CD14-positive monocyte (primary cell): ENCODE data around the gene ERBB4. TPM values are rescaled to one million over a fixed set of nuclear protein-coding genes. Genes with fewer than 3 reads are reported as not detected.

Experiments
- DNase-seq, 3 donors: peaks; one replicate each; pipeline ENCODE4 v3.0.0-alpha.2; 2011 to 2022
- H2AFZ ChIP-seq: 2 replicates; pipeline ENCODE4 v1.6.0; 2012; ENCODE audit warnings: mild to moderate bottlenecking, low read depth, low read length, inconsistent platforms; ENCODE audit not compliant: insufficient read depth, poor library complexity, severe bottlenecking
- H3K27ac ChIP-seq, 2 donors: 1 replicate in 1 of 2; 2 replicates in 1 of 2; pipeline ENCODE4 v1.5.1; 2012 to 2013; ENCODE audit warnings: low read length in 2 of 2, control low read depth in 1 of 2, inconsistent platforms in 1 of 2, low read depth in 1 of 2, mild to moderate bottlenecking in 1 of 2
- H3K27me3 ChIP-seq, 2 donors: one replicate each; pipeline versions ENCODE4 v1.6.0 to v1.6.1; 2011 to 2013; ENCODE audit warnings: low read length in 2 of 2; ENCODE audit not compliant: control insufficient read depth in 2 of 2, insufficient read depth in 2 of 2
- H3K36me3 ChIP-seq, 2 donors: replicated peaks in 1 of 2; 1 replicate in 1 of 2; 2 replicates in 1 of 2; pipeline versions ENCODE4 v1.5.1 to v1.6.1; 2012 to 2013; ENCODE audit warnings: low read length in 2 of 2, control low read depth in 1 of 2, inconsistent platforms in 1 of 2, mild to moderate bottlenecking in 1 of 2; ENCODE audit not compliant: insufficient read depth in 2 of 2, control insufficient read depth in 1 of 2
- H3K4me1 ChIP-seq, 2 donors: 1 replicate in 1 of 2; 2 replicates in 1 of 2; pipeline versions ENCODE4 v1.5.1 to v1.6.1; 2012 to 2013; ENCODE audit warnings: low read length in 2 of 2, control low read depth in 1 of 2, inconsistent platforms in 1 of 2, mild to moderate bottlenecking in 1 of 2, moderate library complexity in 1 of 2; ENCODE audit not compliant: insufficient read depth in 2 of 2, control insufficient read depth in 1 of 2
- H3K4me2 ChIP-seq: replicated peaks from 2 replicates; pipeline ENCODE3; 2012; ENCODE audit warnings: low read length, moderate library complexity, mild to moderate bottlenecking; ENCODE audit not compliant: poor library complexity, severe bottlenecking; ENCODE audit errors: extremely low read depth
- H3K4me3 ChIP-seq, 3 experiments: fragments of 200-600 bp in 1 of 3; sonication (generic) in 1 of 3; replicated peaks in 1 of 3; 1 replicate in 2 of 3; 2 replicates in 1 of 3; pipeline ENCODE4 v1.5.1; 2011 to 2013; ENCODE audit warnings: low read length in 3 of 3, mild to moderate bottlenecking in 3 of 3, control low read depth in 2 of 3, low read depth in 2 of 3, inconsistent platforms in 1 of 3, moderate library complexity in 1 of 3
- H3K79me2 ChIP-seq: 2 replicates; pipeline ENCODE4 v1.6.0; 2012; ENCODE audit warnings: mild to moderate bottlenecking, control low read depth, inconsistent platforms, low read length, moderate library complexity; ENCODE audit not compliant: insufficient read depth
- H3K9ac ChIP-seq: 2 replicates; pipeline ENCODE4 v1.6.0; 2017; ENCODE audit warnings: low read length, mild to moderate bottlenecking; ENCODE audit not compliant: insufficient read depth, poor library complexity, severe bottlenecking
- H3K9me3 ChIP-seq, 2 donors: replicated peaks in 1 of 2; 1 replicate in 1 of 2; 2 replicates in 1 of 2; pipeline versions ENCODE4 v1.5.1 to v1.6.1; 2012 to 2013; ENCODE audit warnings: low read length in 2 of 2, control low read depth in 1 of 2; ENCODE audit not compliant: control insufficient read depth in 1 of 2, insufficient read depth in 1 of 2
- H4K20me1 ChIP-seq: 2 replicates; pipeline ENCODE4 v1.6.0; 2012; ENCODE audit warnings: mild to moderate bottlenecking, low read length, control low read depth, moderate library complexity; ENCODE audit not compliant: insufficient read depth
- H3K27ac Mint-ChIP-seq, 7 donors: one replicate each; pipeline ENCODE4 v1.8.0; 2020; ENCODE audit warnings: mild to moderate bottlenecking in 7 of 7, mixed read lengths in 7 of 7, moderate library complexity in 6 of 7, inconsistent platforms in 2 of 7
- H3K27me3 Mint-ChIP-seq, 3 donors: one replicate each; pipeline ENCODE4 v1.8.0; 2021 to 2022; ENCODE audit warnings: low read depth in 3 of 3, mild to moderate bottlenecking in 3 of 3, mixed read lengths in 3 of 3, moderate library complexity in 3 of 3, inconsistent platforms in 1 of 3
- H3K36me3 Mint-ChIP-seq, 2 donors: one replicate each; pipeline ENCODE4 v1.8.0; 2020; ENCODE audit warnings: mixed read lengths in 2 of 2, inconsistent platforms in 1 of 2, mild to moderate bottlenecking in 1 of 2
- H3K4me1 Mint-ChIP-seq: one replicate; pipeline ENCODE4 v1.8.0; 2020; ENCODE audit warnings: mild to moderate bottlenecking, mixed read lengths
- H3K4me3 Mint-ChIP-seq, 2 donors: one replicate each; pipeline ENCODE4 v1.8.0; 2020; ENCODE audit warnings: mild to moderate bottlenecking in 2 of 2, mixed read lengths in 2 of 2, moderate library complexity in 1 of 2
- H3K9me3 Mint-ChIP-seq, 7 donors: one replicate each; pipeline ENCODE4 v1.8.0; 2020 to 2022; ENCODE audit warnings: mixed read lengths in 7 of 7, mild to moderate bottlenecking in 6 of 7, moderate library complexity in 6 of 7, inconsistent platforms in 2 of 7
- CTCF ChIP-seq: fragments of 200-600 bp; IDR thresholded peaks from one replicate; pipeline ENCODE4 v1.8.0; 2022; ENCODE audit warnings: antibody characterized with exemption, mild to moderate bottlenecking
- WGBS: methylation state at CpG from one replicate; pipeline ENCODE4 v1.1.5; 2013; ENCODE audit warnings: missing lambda C conversion rate; ENCODE audit not compliant: insufficient coverage; 5-methylcytosine and 5-hydroxymethylcytosine counted together
- intact Hi-C, 2 donors: fragments of 100-400 bp; cut with micrococcal nuclease; formaldehyde crosslinking; loops; one replicate each; pipeline versions ENCODE4 v1.15.0 to v1.15.1; 2023
- polyA plus RNA-seq, 3 donors: library from polyadenylated mRNA; depleted of rRNA in 1 of 3; unstranded in 2 of 3; stranded (reverse) in 1 of 3; fragments of 300-500 nt in 2 of 3; fragments of >200 nt in 1 of 3; fragmentation: Illumina TruSeq in 2 of 3; gene quantifications; 1 replicate in 2 of 3; 2 replicates in 1 of 3; pipeline ENCODE4 v1.2.3, GENCODE V29; 2012 to 2021

Gene ERBB4
- polyA plus RNA-seq, 3 donors = not detected

GRCh38 chr2:211664321-211664720, 874.3 kb downstream of the ERBB4 start:
- H3K27ac Mint-ChIP-seq = no peak overlapping the region
- WGBS = no CpG with 5 or more reads among the region's 2 CpGs
- DNase-seq = no peak
- H3K4me1 Mint-ChIP-seq = no peaks in the 10 kb centered on the region
- H3K27me3 Mint-ChIP-seq = no peaks in the 10 kb centered on the region
- Histone ChIP-seq H3K9ac (no peak overlapping the region), H3K27me3 (no peaks in the 10 kb centered on the region), H3K36me3 (no peaks in the 10 kb centered on the region), H4K20me1 (no peaks in the 10 kb centered on the region), H3K4me1 (no peaks in the 10 kb centered on the region), H3K79me2 (no peaks in the 10 kb centered on the region), H3K9me3 (no peaks in the 10 kb centered on the region), H3K4me2 (no peak overlapping the region), H2AFZ (no peak overlapping the region), H3K4me3 (no peak overlapping the region), H3K27ac (no peak overlapping the region)
- peaks cover 0 to 2% (median 0%) of the 10 kb centered on the region in 7 donors for H3K9me3 Mint-ChIP-seq
- no peak overlapping the region for H3K4me3 Mint-ChIP-seq
- intact Hi-C loops = no loop called here
- H3K36me3 Mint-ChIP-seq = no peaks in the 10 kb centered on the region
- TF ChIP-seq CTCF = no peak

DNA sequence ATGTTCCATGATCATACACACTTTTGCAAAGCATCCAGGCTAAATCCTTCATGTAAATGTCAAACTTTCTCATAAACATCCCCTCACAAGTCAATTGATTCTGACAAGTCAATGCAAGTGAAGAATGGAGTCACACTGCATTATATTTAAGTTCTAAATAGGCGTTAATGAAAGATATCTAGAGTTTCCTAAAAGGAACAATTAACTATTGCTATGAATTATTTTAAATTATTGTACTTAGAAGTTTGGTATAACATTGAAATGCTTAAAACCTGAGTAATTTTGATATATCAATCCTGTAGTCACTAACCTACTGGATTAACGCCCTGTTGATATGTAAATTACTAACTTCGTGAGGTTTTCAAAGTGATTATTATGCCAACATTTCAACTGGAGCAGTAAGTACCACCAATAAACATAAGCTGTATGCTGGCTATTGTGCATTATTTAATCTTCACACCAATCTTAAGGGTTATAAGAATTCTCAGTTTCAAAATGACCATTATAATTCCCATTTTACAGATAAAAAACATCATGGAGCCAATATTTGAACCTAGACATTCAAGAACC, 884.3 kb downstream of the ERBB4 start:
- Histone ChIP-seq H3K4me3 (no peak overlapping the region), H3K36me3 (no peaks in the 10 kb centered on the region), H3K79me2 (no peaks in the 10 kb centered on the region), H3K4me1 (no peaks in the 10 kb centered on the region), H3K27ac (no peak overlapping the region), H4K20me1 (no peaks in the 10 kb centered on the region), H3K9me3 (no peaks in the 10 kb centered on the region), H3K27me3 (no peaks in the 10 kb centered on the region), H3K4me2 (no peak overlapping the region), H2AFZ (no peak overlapping the region), H3K9ac (no peak overlapping the region)
- peaks cover 0 to 4% (median 0%) of the 10 kb centered on the region in 7 donors for H3K9me3 Mint-ChIP-seq
- no peaks in the 10 kb centered on the region for H3K36me3 Mint-ChIP-seq
- H3K4me3 Mint-ChIP-seq = no peak overlapping the region
- intact Hi-C loops = no loop called here
- H3K27ac Mint-ChIP-seq = no peak overlapping the region
- no peaks in the 10 kb centered on the region for H3K4me1 Mint-ChIP-seq
- TF ChIP-seq CTCF = no peak
- no peak for DNase-seq
- no CpG with 5 or more reads among the region's 3 CpGs for WGBS
- H3K27me3 Mint-ChIP-seq = no peaks in the 10 kb centered on the region
